ENCODE data around the gene PJA2.

Gene PJA2

DNA sequence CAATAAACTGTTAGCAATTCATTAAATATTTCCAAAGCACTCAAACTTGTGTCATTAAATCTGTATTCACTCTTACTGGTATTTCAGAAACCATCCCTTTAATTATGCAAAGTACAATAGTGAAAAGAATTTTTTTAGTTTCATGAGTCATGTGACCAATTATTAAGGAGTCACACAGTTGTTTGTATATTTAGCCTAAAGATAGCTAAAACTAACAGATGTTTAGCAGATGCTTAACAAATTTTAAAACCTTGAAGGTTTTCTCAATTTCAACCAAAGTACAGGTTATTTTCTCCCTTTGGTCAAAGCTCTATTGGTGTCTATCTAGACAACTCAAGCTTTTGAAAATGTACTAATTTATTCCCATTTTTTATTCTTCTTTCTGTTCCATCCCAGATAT is 44.1 kb downstream of the PJA2 start:
- Histone ChIP-seq H2BK120ac (ENCODE audit: low read depth, low read length) (no peak overlapping the region), H3K4me3 (ENCODE audit: low read length in 2 of 2) (no peak overlapping the region), H3K14ac (ENCODE audit: low read length) (no peak overlapping the region), H3K9ac (ENCODE audit: low read depth, low read length, poor library complexity) (no peak overlapping the region), H3K36me3 (replicated peaks in 1 of 2; ENCODE audit: control insufficient read depth in 2 of 2, insufficient read depth in 2 of 2, low read length in 2 of 2) (peaks cover 10 to 93% of the 10 kb centered on the region in 2 donors), H4K91ac (ENCODE audit: low read depth, low read length, poor library complexity) (no peak overlapping the region), H2BK12ac (ENCODE audit: low read length) (no peak overlapping the region), H3K18ac (ENCODE audit: low read length) (no peak overlapping the region), H2BK5ac (ENCODE audit: low read length) (no peak overlapping the region), H3K27me3 (ENCODE audit: control insufficient read depth in 3 of 3, insufficient read depth in 3 of 3, low read depth in 1 of 3, low read length in 3 of 3) (no peaks in the 10 kb centered on the region), H2AK5ac (ENCODE audit: low read depth, low read length) (no peak overlapping the region), H3K27ac (replicated peaks; ENCODE audit: low read length) (no peak overlapping the region), H3K4me2 (ENCODE audit: insufficient read depth, low read length, poor library complexity, severe bottlenecking) (no peak overlapping the region), H4K8ac (ENCODE audit: low read depth, low read length) (no peak overlapping the region), H3K4ac (ENCODE audit: low read length) (no peak overlapping the region), H2BK15ac (ENCODE audit: low read length) (no peak overlapping the region), H3K23ac (ENCODE audit: low read depth, low read length, poor library complexity) (no peak overlapping the region), H3K79me1 (ENCODE audit: low read depth, low read length) (peaks cover 3% of the 10 kb centered on the region), H3K9me3 (replicated peaks in 1 of 2; ENCODE audit: control insufficient read depth in 2 of 2, insufficient read depth in 1 of 2, low read depth in 1 of 2, low read length in 2 of 2) (peaks cover 0 to 27% of the 10 kb centered on the region in 2 donors), H3K4me1 (ENCODE audit: control insufficient read depth in 2 of 2, insufficient read depth in 1 of 2, low read depth in 1 of 2, low read length in 2 of 2) (no peaks in the 10 kb centered on the region), H2AFZ (ENCODE audit: low read length) (no peak overlapping the region)
- no peak for DNase-seq (ENCODE audit: low spot score)

- Histone ChIP-seq H2BK5ac (ENCODE audit: low read length) (no peak overlapping the region), H3K36me3 (replicated peaks in 1 of 2; ENCODE audit: control insufficient read depth in 2 of 2, insufficient read depth in 2 of 2, low read length in 2 of 2) (peaks cover 10 to 93% of the 10 kb centered on the region in 2 donors), H3K18ac (ENCODE audit: low read length) (no peak overlapping the region), H3K14ac (ENCODE audit: low read length) (no peak overlapping the region), H3K4ac (ENCODE audit: low read length) (no peak overlapping the region), H3K27me3 (ENCODE audit: control insufficient read depth in 3 of 3, insufficient read depth in 3 of 3, low read depth in 1 of 3, low read length in 3 of 3) (no peaks in the 10 kb centered on the region), H3K27ac (replicated peaks; ENCODE audit: low read length) (no peak overlapping the region), H2BK120ac (ENCODE audit: low read depth, low read length) (no peak overlapping the region), H3K23ac (ENCODE audit: low read depth, low read length, poor library complexity) (no peak overlapping the region), H4K8ac (ENCODE audit: low read depth, low read length) (no peak overlapping the region), H3K79me1 (ENCODE audit: low read depth, low read length) (peaks cover 3% of the 10 kb centered on the region), H3K4me1 (ENCODE audit: control insufficient read depth in 2 of 2, insufficient read depth in 1 of 2, low read depth in 1 of 2, low read length in 2 of 2) (no peaks in the 10 kb centered on the region), H4K91ac (ENCODE audit: low read depth, low read length, poor library complexity) (no peak overlapping the region), H3K4me3 (ENCODE audit: low read length in 2 of 2) (no peak overlapping the region), H2BK15ac (ENCODE audit: low read length) (no peak overlapping the region), H3K9me3 (replicated peaks in 1 of 2; ENCODE audit: control insufficient read depth in 2 of 2, insufficient read depth in 1 of 2, low read depth in 1 of 2, low read length in 2 of 2) (peaks cover 0 to 27% of the 10 kb centered on the region in 2 donors), H2AFZ (ENCODE audit: low read length) (no peak overlapping the region), H2AK5ac (ENCODE audit: low read depth, low read length) (no peak overlapping the region), H3K4me2 (ENCODE audit: insufficient read depth, low read length, poor library complexity, severe bottlenecking) (no peak overlapping the region), H2BK12ac (ENCODE audit: low read length) (no peak overlapping the region), H3K9ac (ENCODE audit: low read depth, low read length, poor library complexity) (no peak overlapping the region)
- no CpG with 5 or more reads among the region's 3 CpGs for WGBS, 2 donors (ENCODE audit: extremely low coverage in 2 of 2, insufficient read length in 2 of 2, insufficient replicate concordance in 1 of 2)
- DNase-seq (ENCODE audit: low spot score), result no peak
These were observed 44.8 kb downstream of the PJA2 start for GRCh38 chr5:109364977-109365376.

DNA sequence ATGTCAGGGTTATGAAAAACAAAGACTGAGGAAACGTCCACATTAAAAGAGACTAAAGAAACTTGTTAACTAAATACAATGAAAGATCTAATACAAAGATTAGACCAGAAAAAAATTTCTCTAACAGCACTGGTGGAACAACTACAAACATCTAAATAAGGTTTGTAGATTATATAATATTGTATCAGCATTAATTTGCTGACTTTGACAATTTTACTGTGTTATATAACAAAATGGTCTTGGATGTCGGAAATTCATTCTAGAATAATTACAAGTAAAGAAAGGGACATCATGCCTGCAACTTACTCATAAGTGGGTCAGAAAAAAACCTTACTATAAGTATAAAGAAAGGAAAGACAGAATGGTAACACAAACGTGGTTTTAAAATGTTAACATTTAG is 50.1 kb downstream of the PJA2 start:
- no peak overlapping the region for H2BK15ac ChIP-seq (ENCODE audit: low read length)
- WGBS, 2 donors (ENCODE audit: extremely low coverage in 2 of 2, insufficient read length in 2 of 2, insufficient replicate concordance in 1 of 2), result no CpG with 5 or more reads among the region's 3 CpGs
- H3K27me3 ChIP-seq (ENCODE audit: control insufficient read depth in 3 of 3, insufficient read depth in 3 of 3, low read depth in 1 of 3, low read length in 3 of 3), result no peaks in the 10 kb centered on the region
- H3K27ac ChIP-seq (replicated peaks; ENCODE audit: low read length), result no peak overlapping the region
- no peak overlapping the region for H4K91ac ChIP-seq (ENCODE audit: low read depth, low read length, poor library complexity)
- H3K4me3 ChIP-seq (ENCODE audit: low read length in 2 of 2), result no peak overlapping the region
- no peak overlapping the region for H2BK5ac ChIP-seq (ENCODE audit: low read length)
- H3K79me1 ChIP-seq (ENCODE audit: low read depth, low read length), result peaks cover 3% of the 10 kb centered on the region
- DNase-seq (ENCODE audit: low spot score), result no peak
- no peak overlapping the region for H3K23ac ChIP-seq (ENCODE audit: low read depth, low read length, poor library complexity)
- no peak overlapping the region for H3K14ac ChIP-seq (ENCODE audit: low read length)
- H2BK12ac ChIP-seq (ENCODE audit: low read length), result no peak overlapping the region
- H3K4me1 ChIP-seq (ENCODE audit: control insufficient read depth in 2 of 2, insufficient read depth in 1 of 2, low read depth in 1 of 2, low read length in 2 of 2), result no peaks in the 10 kb centered on the region
- H4K8ac ChIP-seq (ENCODE audit: low read depth, low read length), result no peak overlapping the region
- H3K9ac ChIP-seq (ENCODE audit: low read depth, low read length, poor library complexity), result no peak overlapping the region
- no peak overlapping the region for H3K18ac ChIP-seq (ENCODE audit: low read length)
- peaks cover 5 to 93% of the 10 kb centered on the region in 2 donors for H3K36me3 ChIP-seq (replicated peaks in 1 of 2; ENCODE audit: control insufficient read depth in 2 of 2, insufficient read depth in 2 of 2, low read length in 2 of 2)
- H2AK5ac ChIP-seq (ENCODE audit: low read depth, low read length), result no peak overlapping the region
- no peak overlapping the region for H3K4me2 ChIP-seq (ENCODE audit: insufficient read depth, low read length, poor library complexity, severe bottlenecking)
- peaks cover 0 to 6% of the 10 kb centered on the region in 2 donors for H3K9me3 ChIP-seq (replicated peaks in 1 of 2; ENCODE audit: control insufficient read depth in 2 of 2, insufficient read depth in 1 of 2, low read depth in 1 of 2, low read length in 2 of 2)
- no peak overlapping the region for H2BK120ac ChIP-seq (ENCODE audit: low read depth, low read length)
- no peak overlapping the region for H3K4ac ChIP-seq (ENCODE audit: low read length)
- H2AFZ ChIP-seq (ENCODE audit: low read length), result no peak overlapping the region

GRCh38 chr5:109357807-109358206 is 52.0 kb downstream of the PJA2 start:
- Histone ChIP-seq H2BK5ac (ENCODE audit: low read length) (no peak overlapping the region), H2BK120ac (ENCODE audit: low read depth, low read length) (no peak overlapping the region), H3K4me3 (ENCODE audit: low read length in 2 of 2) (no peak overlapping the region), H2BK15ac (ENCODE audit: low read length) (no peak overlapping the region), H2AFZ (ENCODE audit: low read length) (no peak overlapping the region), H3K9ac (ENCODE audit: low read depth, low read length, poor library complexity) (no peak overlapping the region), H2BK12ac (ENCODE audit: low read length) (no peak overlapping the region), H3K4ac (ENCODE audit: low read length) (no peak overlapping the region), H4K8ac (ENCODE audit: low read depth, low read length) (no peak overlapping the region), H3K18ac (ENCODE audit: low read length) (no peak overlapping the region), H3K4me2 (ENCODE audit: insufficient read depth, low read length, poor library complexity, severe bottlenecking) (no peak overlapping the region), H3K27me3 (ENCODE audit: control insufficient read depth in 3 of 3, insufficient read depth in 3 of 3, low read depth in 1 of 3, low read length in 3 of 3) (no peaks in the 10 kb centered on the region), H3K27ac (replicated peaks; ENCODE audit: low read length) (no peak overlapping the region), H2AK5ac (ENCODE audit: low read depth, low read length) (no peak overlapping the region), H3K36me3 (replicated peaks in 1 of 2; ENCODE audit: control insufficient read depth in 2 of 2, insufficient read depth in 2 of 2, low read length in 2 of 2) (peaks cover 5 to 82% of the 10 kb centered on the region in 2 donors), H3K9me3 (replicated peaks in 1 of 2; ENCODE audit: control insufficient read depth in 2 of 2, insufficient read depth in 1 of 2, low read depth in 1 of 2, low read length in 2 of 2) (peaks cover 0 to 6% of the 10 kb centered on the region in 2 donors), H3K4me1 (ENCODE audit: control insufficient read depth in 2 of 2, insufficient read depth in 1 of 2, low read depth in 1 of 2, low read length in 2 of 2) (no peaks in the 10 kb centered on the region), H4K91ac (ENCODE audit: low read depth, low read length, poor library complexity) (no peak overlapping the region), H3K14ac (ENCODE audit: low read length) (no peak overlapping the region), H3K23ac (ENCODE audit: low read depth, low read length, poor library complexity) (no peak overlapping the region), H3K79me1 (ENCODE audit: low read depth, low read length) (no peaks in the 10 kb centered on the region)
- no CpG with 5 or more reads among the region's 2 CpGs for WGBS, 2 donors (ENCODE audit: extremely low coverage in 2 of 2, insufficient read length in 2 of 2, insufficient replicate concordance in 1 of 2)
- DNase-seq (ENCODE audit: low spot score), result no peak
